Astrocyte of the cerebellum (primary cell): ENCODE measurements around the gene CPEB3.
"Not testable (repeated sequence)": the region's sequence is repeated elsewhere in the genome, so short reads cannot be mapped to it uniquely, and the experiment has no call there.

Source experiments
- DNase-seq: peaks from one replicate; pipeline ENCODE4 v3.0.0-alpha.2; 2011; ENCODE audit warnings: low read depth
- H3K4me3 ChIP-seq: 2 replicates; pipeline ENCODE4 v1.5.1; 2011; ENCODE audit warnings: mild to moderate bottlenecking, low read depth, low read length, moderate library complexity
- CTCF ChIP-seq: IDR thresholded peaks from 2 replicates; pipeline ENCODE4 v1.5.1; 2012; ENCODE audit warnings: low read length, low read depth, moderate library complexity, mild to moderate bottlenecking; ENCODE audit errors: missing control alignments
- in situ Hi-C: cut with HindIII; loops from 2 replicates; pipeline ENCODE4 v1.10.0; 2017; ENCODE audit warnings: low sequenced_read_pairs

The CPEB3 gene

DNA sequence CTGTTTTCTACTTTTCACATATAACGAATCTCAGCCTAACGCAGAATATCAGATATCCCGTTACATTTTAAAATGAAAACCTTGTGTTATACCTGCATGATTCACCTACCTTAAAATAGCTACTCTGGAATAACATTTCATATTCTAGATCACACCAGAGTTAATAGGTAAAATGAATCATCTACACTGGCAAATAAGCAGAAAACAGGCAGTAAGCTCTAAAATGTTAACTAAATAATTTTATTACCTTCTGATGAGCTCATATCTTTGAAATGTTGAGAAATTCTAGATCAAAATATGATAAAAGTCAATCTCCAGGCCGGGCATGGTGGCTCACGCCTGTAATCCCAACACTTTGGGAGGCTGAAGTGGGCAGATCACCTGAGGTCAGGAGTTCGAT is 71.3 kb downstream of the CPEB3 start:
- in situ Hi-C loops: no loop called here
- no peak overlapping the region for H3K4me3 ChIP-seq
- TF ChIP-seq CTCF: no peak
- no peak for DNase-seq

GRCh38 chr10:92218569-92218968 is 72.3 kb downstream of the CPEB3 start:
- H3K4me3 ChIP-seq: no peak overlapping the region
- in situ Hi-C loops: no loop called here
- DNase-seq: no peak
- TF ChIP-seq CTCF: no peak

DNA sequence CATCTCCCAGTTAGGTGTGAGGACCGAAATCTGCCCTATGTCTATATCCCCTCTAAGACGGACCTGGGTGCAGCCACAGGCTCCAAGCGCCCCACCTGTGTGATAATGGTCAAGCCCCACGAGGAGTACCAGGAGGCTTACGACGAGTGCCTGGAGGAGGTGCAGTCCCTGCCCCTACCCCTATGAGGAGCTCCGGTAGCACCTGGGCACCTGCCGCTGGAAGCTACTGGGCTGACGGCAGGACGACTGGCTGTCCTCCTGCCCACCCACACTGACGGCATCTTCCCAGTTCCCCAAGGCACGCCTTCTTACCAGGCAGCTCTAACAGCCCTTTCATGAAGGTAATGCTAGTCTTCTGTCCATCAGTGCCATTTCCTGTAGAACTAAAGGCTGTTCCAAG is 74.3 kb downstream of the CPEB3 start:
- DNase-seq, H3K4me3 ChIP-seq, in situ Hi-C loops: not testable (repeated sequence)

- in situ Hi-C loops, H3K4me3 ChIP-seq, DNase-seq: not testable (repeated sequence)
These were observed 75.7 kb downstream of the CPEB3 start for GRCh38 chr10:92215222-92215621.

DNA sequence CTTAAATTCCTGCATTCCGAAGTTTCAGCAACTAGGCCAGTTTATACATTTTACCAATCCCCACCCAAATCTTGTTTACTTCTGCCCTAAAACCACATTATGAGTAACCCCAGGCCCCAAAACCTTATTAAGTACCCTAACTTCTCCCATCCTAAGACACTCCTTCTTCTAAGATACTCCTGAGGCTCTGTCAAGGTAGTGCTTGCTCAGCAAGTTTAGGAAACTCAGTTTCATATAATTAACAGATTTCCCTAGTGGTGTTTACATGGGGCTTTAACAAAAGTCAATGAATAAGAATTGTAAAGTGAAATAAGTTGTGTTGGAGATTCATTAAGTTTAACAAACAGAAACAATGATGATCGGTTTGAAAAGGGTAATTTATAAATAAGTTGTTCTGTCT is 77.8 kb downstream of the CPEB3 start:
- TF ChIP-seq CTCF: no peak
- in situ Hi-C loops: no loop called here
- no peak for DNase-seq
- no peak overlapping the region for H3K4me3 ChIP-seq

DNA sequence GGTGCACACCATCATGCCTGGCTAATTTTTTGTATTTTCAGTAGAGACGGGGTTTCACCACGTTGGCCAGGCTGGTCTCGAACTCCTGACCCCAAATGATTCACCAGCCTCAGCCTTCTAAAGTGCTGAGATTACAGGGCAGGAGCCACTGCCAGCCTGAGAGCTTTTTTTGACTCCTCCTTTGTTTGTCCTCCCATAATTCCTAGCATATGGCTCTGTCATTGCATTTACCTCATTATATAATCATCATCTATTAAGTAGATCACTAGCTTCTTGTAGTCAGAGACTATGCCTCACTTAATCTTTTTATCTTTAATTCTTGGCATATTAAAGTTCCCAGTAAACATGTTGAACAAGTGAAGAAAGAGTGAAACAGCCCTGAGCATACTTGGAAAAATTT is 82.1 kb downstream of the CPEB3 start:
- no peak for TF ChIP-seq CTCF
- in situ Hi-C loops: no loop called here
- H3K4me3 ChIP-seq: no peak overlapping the region
- no peak for DNase-seq

DNA sequence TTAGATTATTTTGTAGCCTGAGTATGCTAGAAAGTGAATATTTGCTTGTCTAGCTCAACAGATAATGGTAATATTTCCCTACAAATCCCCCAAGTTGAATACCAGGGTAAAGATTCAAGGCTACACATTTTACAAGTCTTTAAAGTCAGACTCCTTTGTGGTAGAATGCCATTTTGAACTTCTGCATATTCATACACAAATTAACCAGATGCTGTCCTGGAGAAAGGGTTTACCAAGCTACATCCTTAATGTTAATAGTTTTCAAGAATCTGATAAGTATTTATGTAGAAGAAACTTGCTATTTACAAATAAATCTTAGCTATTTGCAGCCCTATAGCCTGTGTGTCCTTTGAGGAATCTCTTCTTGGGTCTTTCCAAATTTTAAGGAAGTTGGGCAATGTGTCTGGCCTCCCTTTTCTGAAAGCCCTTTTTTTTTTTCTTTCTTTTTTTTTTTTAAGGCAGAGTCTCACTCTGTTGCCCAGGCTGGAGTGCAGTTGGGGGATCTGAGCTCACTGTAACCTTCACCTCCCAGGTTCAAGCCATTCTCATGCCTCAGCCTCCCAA is 82.6 kb downstream of the CPEB3 start:
- no peak for TF ChIP-seq CTCF
- DNase-seq: no peak
- in situ Hi-C loops: no loop called here
- H3K4me3 ChIP-seq: no peak overlapping the region

- H3K4me3 ChIP-seq: no peak overlapping the region
- in situ Hi-C loops: no loop called here
- DNase-seq: no peak
- TF ChIP-seq CTCF: no peak
These were observed 83.8 kb downstream of the CPEB3 start for GRCh38 chr10:92207061-92207460.
